Left lobe of liver (tissue), 2 donors: Measurements from ENCODE around the gene PPM1E. TPM values are rescaled to one million over a fixed set of nuclear protein-coding genes. Genes with fewer than 3 reads are reported as not detected.
A peak's percentile ranks its signal among the peaks of the same experiment; 100 is the strongest.
"Not testable (repeated sequence)": the region's sequence is repeated elsewhere in the genome, so short reads cannot be mapped to it uniquely, and the experiment has no call there.

Source experiments
- ATAC-seq: fragments of 200-7000 bp; cut with Tn5 transposase; one replicate; pipeline ENCODE4 v1.9.1; 2020; ENCODE audit warnings: mild to moderate bottlenecking, moderate library complexity
- DNase-seq: peaks from one replicate; pipeline ENCODE4 v3.0.0-alpha.2; 2020; ENCODE audit warnings: low spot score
- total RNA-seq: library from RNA; stranded (reverse); gene quantifications from one replicate; pipeline ENCODE4 v1.2.1, GENCODE V29; 2021
- donor health status: DM: no; HTN: no; CAD: no; lungs with moderate emphysema.
- donor health status: DM: no; HTN: yes; CAD: no.

Gene PPM1E
- total RNA-seq, 1 donor from 2014 or later: 0.83 TPM

GRCh38 chr17:58778482-58778881, 22.8 kb downstream of the PPM1E start:
- DNase-seq, ATAC-seq: not testable (repeated sequence)

- no peak for DNase-seq
- ATAC-seq: no peak
Measured at GRCh38 chr17:58779446-58779845, 23.8 kb downstream of the PPM1E start.

- ATAC-seq (no peak), DNase-seq (no peak)
Measured at GRCh38 chr17:58783380-58783779, 27.7 kb downstream of the PPM1E start.

GRCh38 chr17:58785097-58785496, 29.4 kb downstream of the PPM1E start:
- no peak for ATAC-seq

GRCh38 chr17:58786586-58787295, 31.1 kb downstream of the PPM1E start:
- DNase-seq (no peak), ATAC-seq (no peak)

More at GRCh38 chr17:58785097-58785496, 29.4 kb downstream of the PPM1E start:
- DNase-seq: no peak

GRCh38 chr17:58788199-58788598, 32.5 kb downstream of the PPM1E start:
- no peak for DNase-seq
- ATAC-seq: no peak

- ATAC-seq (no peak), DNase-seq (no peak)
Measured at GRCh38 chr17:58789160-58789559, 33.5 kb downstream of the PPM1E start.

- DNase-seq: no peak
- ATAC-seq: no peak
Measured at GRCh38 chr17:58789831-58790230, 34.2 kb downstream of the PPM1E start.

- not testable (repeated sequence) for ATAC-seq, DNase-seq
Measured at GRCh38 chr17:58794508-58794907, 38.9 kb downstream of the PPM1E start.

GRCh38 chr17:58802188-58802587, 46.5 kb downstream of the PPM1E start:
- ATAC-seq: no peak
- DNase-seq: no peak

- DNase-seq (no peak), ATAC-seq (peak; percentile 82)
Measured at GRCh38 chr17:58806046-58806445, 50.4 kb downstream of the PPM1E start.

GRCh38 chr17:58808609-58809563, 53.2 kb downstream of the PPM1E start:
- ATAC-seq (peak; percentile 73), DNase-seq (no peak)

GRCh38 chr17:58809564-58809936, 53.9 kb downstream of the PPM1E start:
- DNase-seq: no peak
- no peak for ATAC-seq

- no peak for ATAC-seq
- no peak for DNase-seq
Measured at GRCh38 chr17:58811290-58811689, 55.6 kb downstream of the PPM1E start.

- DNase-seq: no peak
- ATAC-seq: no peak
Measured at GRCh38 chr17:58813712-58814111, 58.1 kb downstream of the PPM1E start.

GRCh38 chr17:58818654-58819053, 63.0 kb downstream of the PPM1E start:
- ATAC-seq: no peak

GRCh38 chr17:58822148-58823050, 66.7 kb downstream of the PPM1E start:
- DNase-seq: no peak
- no peak for ATAC-seq

More at GRCh38 chr17:58818654-58819053, 63.0 kb downstream of the PPM1E start:
- no peak for DNase-seq

GRCh38 chr17:58823051-58823525, 67.4 kb downstream of the PPM1E start:
- ATAC-seq: no peak
- no peak for DNase-seq

GRCh38 chr17:58829172-58829637, 73.6 kb downstream of the PPM1E start:
- no peak for ATAC-seq
- DNase-seq: no peak

- DNase-seq: no peak
- ATAC-seq: no peak
Measured at GRCh38 chr17:58831780-58832179, 76.1 kb downstream of the PPM1E start.

- DNase-seq: no peak
- ATAC-seq: no peak
Measured at GRCh38 chr17:58832514-58832913, 76.9 kb downstream of the PPM1E start.
